PC-3 (cell line): ENCODE data around the gene NDUFAF4.

Source experiments
- CTCF ChIP-seq: fragments of 300-600 bp; sonication (generic); conservative IDR thresholded peaks from 2 replicates; pipeline ENCODE4 v1.5.1; 2017; ENCODE audit warnings: antibody characterized with exemption, low read depth, mild to moderate bottlenecking, low read length
- EZH2 ChIP-seq: fragments of 300-600 bp; sonication (generic); IDR thresholded peaks from one replicate; pipeline ENCODE4 v1.6.1; 2017; ENCODE audit warnings: antibody characterized with exemption, mild to moderate bottlenecking, low read length; ENCODE audit not compliant: unreplicated experiment

- TF ChIP-seq CTCF (no peak), EZH2 (no peak)
Observed at GRCh38 chr6:96844530-96844929, 53.2 kb downstream of the NDUFAF4 start.
